ENCODE measurements around the gene SP110.
"Not testable (repeated sequence)": the region's sequence is repeated elsewhere in the genome, so short reads cannot be mapped to it uniquely, and the experiment has no call there.

SP110 gene

DNA sequence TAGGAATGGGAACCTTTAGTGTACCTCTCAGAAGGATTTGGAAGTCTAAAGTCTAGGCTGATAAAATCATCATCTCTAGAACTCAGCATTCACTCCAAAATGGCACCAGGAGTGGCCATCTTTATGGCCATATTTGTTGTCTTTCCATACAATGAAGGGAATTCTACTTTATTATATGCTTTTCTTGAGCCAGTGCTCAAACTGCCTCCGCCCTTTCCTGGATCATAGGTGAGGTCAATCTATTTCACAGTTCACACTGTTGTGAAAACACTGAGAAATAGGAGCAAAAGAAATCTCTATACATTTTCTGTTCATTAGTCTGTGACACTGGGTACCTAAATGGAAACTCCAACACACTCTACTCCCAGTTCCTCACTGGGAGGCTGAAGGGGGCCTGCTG, 55.6 kb downstream of the SP110 start:
- no peak for DNase-seq

DNA sequence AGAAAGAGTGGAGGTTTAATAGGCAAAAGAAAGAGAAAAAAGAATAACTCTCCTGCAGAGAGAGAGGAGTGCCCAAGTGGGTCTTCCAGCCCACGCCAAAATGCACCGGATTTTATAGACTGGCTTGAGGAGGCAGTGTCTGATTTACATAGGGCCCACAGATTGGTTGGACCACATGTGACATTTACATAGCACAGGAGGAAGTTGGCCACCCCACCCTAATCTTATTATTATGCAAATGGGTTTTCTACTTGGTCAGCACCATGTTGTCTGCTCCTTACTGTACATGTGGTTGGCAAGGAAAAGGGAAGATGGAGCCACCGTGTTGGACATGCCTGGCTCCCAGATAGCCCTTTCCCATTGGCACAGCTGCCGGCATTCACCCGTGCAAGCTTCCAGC, 56.8 kb downstream of the SP110 start:
- DNase-seq, result no peak

DNA sequence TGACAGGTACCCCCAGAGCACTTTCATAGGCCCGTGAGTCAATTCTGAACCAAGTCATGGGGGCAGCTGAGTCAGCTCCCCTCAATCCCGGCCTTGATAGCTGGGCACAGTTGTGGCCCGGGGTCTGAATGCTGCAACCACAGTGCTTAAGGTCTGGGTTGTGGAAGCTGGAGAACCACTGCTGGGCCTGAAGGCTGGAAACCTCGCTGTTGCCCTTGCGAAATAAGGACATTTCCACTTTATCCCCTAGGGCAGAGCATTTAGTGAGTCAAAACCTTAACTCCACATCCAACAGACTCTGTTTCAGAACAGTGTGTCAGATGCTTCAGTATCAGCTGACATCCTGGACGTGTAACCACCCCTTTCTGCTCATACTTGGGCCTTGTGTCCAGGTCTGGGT, 58.6 kb downstream of the SP110 start:
- no peak for DNase-seq

DNA sequence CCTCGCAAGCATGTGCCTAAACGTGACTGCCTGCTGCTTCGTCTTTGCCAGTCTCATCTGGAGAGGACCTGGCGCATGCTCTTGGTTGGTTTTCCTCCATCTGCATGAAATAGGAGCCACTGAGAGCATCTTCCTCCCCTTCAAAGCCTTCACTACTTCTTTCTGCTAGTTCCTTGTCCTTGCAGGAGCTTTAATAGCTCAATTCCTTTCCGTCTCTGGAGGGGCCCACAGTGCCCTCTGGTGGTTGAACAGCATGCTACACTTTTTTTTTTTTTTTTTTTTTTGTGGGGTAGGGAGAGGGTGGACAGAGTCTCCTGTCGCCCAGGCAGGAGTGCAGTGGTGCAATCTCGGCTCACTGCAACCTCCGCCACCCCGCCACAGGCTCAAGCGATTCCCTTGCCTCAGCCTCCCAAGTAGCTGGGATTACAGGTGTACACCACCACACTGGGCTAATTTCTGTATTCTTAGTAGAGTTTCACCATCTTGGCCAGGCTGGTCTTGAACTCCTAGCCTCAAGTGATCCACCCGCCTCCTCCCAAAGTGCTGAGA, 59.6 kb downstream of the SP110 start:
- DNase-seq, result no peak

DNA sequence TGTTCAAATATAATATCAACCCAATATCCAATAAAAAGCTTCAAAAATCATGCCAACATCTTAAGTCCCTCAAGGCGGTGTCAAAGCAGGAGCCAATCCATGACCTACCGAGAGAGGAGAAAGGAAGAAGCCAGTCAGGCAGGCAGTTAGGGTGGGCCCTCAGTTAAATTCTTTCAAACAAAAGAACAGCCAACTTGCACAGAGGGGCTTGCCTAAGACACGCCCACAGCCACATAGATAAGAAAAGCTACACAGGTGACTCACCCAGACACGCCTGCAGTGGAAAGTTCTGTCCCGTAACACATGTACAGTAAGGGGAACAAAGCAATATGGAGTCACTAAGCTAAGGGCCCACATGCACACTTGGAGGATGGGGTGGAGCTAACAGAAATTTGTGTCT, 61.3 kb downstream of the SP110 start:
- DNase-seq, result no peak

DNA sequence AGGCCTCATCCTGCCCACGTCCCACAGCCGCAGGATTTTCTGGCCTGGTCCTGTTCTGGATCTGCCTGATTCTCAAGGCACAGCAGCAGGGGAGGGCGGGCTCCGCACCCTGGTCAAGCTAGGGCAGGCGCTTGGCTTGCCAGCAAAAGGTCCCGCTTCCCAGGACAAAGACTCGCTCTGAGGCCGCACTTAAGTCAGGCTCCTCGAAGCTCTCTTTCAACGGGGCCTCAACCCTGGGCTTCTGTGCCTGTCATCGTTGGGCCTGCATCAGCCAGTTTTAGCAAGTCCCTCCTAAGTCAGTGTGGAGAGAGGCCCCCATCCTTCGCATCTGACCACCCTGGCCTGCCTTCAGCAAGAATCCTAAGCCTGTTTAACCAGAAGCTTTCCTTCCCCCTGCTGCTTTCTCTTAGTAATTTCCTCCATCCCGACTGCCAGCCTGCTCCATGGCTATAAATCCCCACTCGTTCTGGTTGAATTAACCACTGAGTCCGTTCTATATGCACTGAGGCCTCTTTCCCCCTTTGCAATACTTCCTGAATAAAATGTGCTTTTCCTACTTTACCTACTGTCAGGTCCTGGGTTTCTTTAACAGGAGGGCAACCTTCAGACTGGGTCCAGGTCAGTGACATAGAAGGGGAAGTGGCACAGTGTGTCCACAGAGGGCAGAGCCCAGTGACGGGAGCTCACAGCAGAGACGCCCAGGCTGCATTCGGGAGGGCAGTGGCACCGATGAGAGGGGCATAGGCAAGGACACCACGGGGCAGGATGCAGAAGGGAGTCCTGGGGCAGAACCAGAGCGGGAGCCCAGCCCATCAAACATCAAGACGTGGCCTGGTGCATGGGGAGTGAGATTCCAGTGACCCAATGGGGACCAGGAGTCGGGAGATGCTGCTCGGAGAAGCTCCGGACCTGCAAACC, 62.7 kb downstream of the SP110 start:
- DNase-seq, result no peak

DNA sequence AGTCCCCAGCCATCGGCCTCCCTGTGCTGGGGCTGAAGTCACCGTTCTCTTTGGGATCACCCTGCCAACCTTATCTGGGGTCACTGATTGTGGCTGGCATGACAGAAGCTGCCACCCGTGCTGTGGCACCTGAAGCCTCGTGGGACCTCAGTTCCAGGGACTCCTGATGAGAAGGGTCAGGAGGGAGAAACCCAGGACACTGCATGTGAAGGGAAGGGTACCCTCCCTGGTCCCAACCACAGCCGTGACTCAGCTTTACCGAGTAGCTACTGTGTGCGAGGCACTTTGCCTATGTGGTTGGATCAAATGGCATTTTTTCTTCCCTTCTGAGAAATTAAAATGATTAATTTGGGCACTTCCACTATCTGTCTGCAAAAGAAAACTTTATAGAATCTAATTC, 64.4 kb downstream of the SP110 start:
- DNase-seq, result no peak

DNA sequence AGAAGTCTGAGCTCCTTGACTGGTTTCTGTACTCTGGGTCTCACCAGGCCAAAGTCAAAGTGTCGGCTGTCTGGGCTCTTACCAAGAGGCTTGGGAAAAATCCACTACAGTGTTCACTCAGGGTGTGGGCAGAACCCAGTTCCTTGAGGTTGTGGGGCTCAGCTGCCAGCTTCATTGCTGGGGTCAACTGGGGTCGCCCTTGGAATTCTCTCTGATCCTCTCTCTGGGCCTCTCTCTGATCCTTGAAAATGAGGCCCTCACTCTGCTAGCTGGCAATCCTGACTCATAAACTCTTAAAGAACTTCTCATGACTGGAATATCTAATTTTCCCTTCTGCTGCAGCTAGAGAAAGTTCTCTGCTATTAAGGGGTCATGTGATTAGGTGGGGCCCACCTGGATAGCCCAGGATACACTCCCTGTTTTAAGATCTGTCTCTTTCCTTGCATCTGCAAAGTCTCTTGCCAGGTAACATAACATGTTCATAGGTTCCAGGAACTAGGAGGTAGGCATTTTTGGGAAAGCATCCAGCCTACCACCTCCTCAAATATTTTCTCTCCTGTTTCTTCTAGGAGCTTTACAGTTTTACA, 66.3 kb downstream of the SP110 start:
- no peak for DNase-seq

DNA sequence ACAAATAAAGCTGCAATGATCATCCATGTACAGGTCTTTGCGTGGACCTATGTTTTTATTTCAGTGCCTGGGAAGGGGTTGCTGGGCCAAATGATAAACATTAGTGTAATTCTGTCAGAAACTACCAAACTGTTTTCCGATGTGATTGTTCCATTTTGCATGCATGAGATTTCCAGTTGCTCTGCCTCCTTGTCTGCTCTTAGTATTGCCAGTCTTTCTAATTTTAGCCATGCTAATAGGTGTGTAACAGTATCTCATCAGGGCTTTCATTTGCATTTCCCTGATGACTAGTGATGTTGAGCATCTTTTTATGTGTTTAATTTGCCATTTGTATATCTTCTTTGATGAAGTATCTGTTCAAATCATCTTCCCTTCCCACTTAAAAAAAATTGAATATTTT, 67.5 kb downstream of the SP110 start:
- no peak for DNase-seq

DNA sequence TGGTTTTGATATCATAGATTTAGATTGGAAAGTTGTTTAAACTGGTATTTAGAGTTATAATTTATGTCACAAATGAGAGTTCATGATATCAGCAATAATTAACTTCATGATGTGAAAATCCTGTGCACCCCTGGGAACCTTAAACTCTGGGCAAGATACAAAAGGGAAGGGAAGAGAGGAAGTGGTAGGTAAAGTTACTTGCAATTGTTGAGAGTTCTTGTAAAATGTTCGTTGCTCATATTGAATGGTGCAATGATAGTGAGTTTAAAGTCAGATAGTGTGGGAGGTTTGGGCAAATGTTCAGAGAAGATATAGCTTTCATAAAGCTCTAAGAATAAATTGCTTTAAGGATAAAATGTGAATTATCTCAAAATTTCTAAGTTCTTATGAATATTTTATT, 75.4 kb downstream of the SP110 start:
- no peak for DNase-seq

DNA sequence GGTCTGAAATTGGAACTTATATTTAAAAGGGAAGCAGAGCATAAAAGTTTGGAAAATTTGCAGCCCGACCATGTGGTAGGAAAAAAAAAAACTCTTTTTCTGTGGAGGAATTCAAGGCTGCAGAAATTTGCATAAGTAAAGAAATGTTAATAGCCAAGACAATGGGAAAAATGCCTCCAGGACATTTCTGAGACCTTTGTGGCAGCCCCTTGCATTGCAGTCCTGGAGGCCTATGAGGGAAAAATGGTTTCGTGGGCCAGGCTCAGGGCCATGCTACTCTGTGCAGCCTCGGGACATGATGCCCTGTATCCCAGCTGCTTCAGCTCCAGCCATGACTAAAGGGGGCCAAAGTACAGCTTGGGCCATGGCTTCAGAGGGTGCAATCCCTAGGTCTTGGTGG, 79.1 kb downstream of the SP110 start:
- DNase-seq, result no peak

DNA sequence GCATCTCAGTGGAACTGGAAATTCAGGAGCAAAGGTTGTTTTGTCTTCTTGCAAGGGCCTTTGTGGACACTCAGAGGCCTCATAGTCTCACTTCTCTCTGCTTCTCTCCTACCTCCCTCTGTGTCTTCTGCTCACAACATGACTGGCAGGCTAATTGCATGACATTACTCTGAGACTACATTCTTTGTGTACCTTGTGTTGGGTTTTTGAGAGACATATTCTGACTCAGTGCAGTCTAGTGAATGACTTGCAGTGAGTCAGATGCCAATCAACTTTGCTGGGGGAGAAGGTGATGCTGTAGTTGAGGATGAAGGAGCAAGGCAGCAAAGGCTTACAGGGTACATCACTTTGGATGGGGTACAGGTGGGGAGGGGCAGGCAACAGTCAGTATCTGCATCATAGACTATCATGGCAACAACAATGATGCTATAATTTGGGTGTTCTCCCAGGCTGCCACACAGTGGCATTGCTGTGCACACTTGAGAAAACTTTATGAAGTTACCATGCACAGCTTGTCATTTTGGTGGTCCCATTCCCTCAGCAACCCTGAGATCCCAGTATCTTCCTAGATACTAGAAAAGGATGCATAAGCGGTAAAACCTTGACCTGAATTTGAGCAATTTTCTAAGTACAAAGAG, 81.8 kb downstream of the SP110 start:
- DNase-seq, result no peak

DNA sequence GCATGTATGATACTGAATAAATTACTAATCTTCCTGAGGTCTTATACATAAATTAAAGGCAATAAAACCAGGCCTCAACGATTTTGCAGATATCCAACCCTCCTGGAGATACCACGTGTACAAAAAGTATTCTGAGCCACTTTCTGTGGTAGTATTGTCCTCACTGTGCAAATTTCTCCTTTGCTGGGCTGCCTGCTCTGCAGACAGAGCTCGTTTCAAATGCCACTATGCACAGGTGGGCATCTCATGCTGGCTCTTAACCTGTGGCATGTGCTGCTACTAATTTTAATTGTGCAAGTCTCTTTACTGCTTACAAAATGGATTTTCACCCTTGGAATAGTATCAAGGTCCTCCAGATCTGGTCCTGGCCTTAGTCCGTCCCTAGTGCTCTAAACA, 84.7 kb downstream of the SP110 start:
- no peak for DNase-seq

DNA sequence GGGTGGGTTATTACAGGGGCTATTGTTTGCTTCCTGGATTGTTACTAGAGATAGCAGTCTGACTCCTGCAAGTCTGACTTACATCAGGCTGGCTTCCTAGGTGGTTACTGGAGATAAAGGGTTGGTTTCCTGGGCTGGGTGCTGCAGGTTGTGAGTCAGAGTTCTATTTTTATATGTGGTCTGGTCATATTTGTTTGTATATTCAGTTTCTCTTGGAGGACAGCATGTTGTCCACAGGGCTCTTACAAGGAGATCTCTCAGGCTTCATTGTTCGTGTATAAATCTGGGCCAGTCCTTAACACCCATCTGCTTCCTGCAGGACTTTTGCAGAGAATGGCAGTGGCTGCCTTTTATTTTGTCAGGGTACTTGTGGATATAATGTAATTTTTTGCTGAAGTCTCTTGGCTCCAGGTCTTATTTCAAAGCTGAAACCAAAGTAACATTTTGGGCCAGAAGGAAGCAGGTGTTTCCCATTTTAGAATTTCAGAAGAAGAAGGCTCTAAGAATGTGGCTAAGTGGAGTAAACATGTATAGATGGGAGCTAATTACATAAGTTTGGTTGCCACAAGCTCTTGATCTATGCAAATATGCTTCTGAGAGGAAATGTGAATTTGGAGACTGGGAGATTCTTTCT, 85.2 kb downstream of the SP110 start:
- DNase-seq, result no peak

DNA sequence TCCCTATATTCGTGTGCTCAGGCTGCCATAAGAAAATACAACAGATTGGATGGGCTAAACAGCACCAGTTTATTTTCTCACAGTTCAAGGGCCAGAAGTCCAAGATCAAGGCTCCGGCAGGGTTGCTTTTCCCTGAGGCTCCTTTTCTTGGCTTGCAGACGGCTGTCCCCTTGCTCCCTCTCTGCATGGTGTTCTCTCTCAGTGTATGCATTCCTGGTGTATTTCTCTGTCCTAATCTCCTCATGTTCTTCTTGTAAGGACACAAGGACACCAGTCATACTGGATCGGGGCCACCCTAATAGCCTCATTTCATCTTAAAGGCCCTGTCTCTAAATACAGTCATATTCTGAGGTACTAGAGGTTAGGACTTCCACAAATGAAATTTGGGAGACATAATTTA, 88.4 kb downstream of the SP110 start:
- no peak for DNase-seq

DNA sequence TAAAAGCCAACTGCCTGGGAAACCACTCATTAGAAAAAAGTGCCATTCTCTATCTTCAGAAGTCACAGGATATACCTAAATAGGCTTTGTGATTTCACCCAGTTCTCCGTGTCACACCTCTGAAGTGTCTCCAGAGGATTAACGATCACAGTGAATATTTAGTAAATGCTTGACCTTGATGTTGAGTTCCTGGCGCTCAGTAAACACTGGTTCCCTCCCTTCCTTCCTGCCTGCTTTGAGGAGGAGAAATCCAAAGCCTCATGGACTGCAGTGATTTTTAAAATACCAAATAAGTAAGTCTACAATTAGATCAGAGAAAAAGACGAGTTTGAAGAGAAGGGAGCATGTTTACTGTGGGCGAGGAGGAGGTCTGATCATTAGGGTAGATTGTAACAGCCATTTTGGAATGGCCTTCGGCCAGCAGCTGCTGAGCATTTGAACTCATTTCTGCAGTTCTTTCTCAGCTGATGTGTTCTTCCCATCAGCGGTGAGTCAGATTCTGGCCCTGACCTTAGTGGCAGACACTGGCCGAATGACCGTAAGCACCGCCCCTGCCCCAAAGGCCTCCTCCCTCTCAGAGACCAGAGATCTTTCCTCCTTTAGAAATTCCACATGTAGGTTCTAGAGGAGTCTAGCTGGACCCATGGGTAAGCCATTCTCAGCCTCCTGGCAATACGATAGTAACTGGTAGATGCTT, 89.0 kb downstream of the SP110 start:
- DNase-seq, result no peak

DNA sequence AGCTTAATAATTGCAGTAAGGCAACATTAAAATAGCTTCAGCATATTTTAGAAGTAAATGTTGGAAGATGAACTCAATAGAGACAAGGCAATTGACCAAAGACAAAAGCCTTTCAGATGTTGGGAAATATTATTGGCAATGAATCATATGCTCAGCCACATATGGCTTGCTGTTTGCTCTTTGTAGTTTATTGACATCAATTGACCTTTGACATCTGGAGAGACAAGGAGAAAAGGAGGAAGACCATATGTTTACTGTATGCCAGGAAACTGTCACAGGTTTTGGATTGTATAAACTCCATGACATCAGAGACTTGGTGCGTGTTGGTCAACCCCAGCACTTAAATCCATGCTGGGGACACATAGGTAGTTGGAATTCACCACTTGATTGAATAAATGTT, 90.4 kb downstream of the SP110 start:
- DNase-seq, result no peak

DNA sequence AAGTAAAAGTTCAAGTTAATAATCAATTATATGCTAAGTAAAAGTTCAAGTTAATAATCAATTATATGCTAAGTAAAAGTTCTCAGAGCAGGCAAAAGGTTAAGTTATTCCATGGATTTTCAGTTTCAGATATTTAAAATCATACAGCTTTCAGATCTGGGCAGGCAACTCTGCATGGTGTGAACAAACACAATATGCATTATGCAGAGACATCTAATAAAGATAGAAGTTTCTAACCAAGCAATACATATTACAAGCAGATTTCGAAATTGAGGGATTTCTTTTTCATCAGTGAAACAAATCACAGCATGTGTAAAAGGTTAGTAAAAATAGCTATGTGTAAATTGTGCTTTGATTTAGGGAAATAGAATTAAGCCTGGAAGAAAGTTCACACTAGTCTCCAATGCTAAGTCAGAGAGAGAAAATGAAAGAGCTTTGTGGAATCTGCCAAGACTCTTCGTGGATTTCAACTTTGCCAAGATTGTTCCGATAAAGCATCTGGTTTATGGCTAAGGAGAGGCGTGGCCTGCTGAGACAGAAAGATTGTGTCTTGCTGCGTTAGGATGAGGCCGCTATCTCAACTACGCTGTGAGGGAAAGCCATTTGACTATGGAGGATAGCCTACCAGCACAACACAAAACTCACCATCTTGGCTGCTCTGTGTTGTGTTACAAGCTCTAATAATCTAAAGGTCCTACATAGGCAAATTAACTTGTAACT, 91.0 kb downstream of the SP110 start:
- DNase-seq, result no peak

DNA sequence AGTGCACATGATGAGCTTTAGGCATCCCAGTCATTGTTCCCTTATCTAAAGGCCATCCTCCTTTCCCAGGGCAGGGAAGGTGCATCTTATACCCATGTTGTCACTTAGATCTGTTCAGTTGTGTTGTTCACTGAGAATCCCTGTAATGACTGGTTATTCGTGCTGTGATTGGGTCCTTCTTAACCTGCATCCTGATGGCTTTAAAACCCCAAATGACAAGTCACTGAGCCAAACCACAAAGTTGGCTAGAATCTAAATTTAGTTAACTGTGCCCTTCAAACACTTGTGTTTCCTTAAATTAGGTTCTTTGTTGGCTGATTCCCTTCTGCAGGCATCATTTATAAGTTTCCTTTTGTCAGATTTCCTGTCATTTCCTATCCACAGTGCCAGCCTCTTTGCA, 92.6 kb downstream of the SP110 start:
- DNase-seq, result no peak

DNA sequence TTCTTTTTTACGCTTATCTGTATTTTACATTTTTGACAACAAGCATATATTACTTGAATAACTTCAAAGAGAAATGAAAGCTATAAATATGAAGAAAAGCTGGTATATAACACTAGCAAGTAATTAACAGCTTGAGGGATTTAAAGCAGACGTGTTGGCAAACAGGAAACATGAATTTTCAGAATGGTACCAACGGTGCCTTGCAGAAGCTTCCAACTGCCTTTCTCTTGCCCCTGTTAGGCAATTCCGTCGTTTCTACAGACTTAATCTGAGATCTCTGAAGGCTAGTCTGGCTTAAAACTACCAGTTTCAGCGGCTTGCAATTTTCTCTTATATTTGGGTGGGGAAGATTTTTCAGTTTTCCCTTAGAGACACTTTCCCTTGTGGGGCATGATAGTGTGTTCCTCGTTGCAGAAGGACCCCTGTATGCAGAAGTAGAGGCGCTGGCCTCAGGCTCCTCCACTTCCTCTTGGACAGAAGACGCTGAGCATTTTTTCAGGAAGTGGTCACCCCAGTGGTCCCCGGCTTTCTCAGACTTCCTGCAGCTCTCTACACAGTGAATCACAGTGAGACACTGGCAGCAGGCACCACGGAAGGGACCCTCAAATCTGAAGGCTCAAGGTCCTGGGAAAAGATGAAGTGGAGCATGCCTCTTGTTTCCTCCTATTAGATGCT, 94.9 kb downstream of the SP110 start:
- no peak for DNase-seq

DNA sequence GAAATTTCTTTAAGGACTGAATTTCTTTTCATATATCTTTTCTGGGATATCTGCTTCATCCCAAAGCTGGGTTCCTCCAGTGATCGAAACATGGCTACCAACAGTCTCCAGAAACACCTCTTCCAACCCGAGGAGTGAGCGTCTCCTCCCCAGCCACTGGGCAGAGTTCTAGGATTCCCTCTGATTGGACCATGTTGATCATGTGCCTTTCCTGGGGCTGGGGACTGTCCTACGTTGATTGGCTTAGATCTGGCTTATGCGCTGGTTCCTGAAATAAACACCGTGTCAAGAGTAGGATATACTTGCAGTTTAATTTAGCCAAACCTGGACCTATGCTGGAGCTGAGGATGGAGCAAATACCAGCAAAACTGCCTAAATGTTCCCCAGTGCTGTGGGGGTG, 95.5 kb downstream of the SP110 start:
- no peak for DNase-seq

DNA sequence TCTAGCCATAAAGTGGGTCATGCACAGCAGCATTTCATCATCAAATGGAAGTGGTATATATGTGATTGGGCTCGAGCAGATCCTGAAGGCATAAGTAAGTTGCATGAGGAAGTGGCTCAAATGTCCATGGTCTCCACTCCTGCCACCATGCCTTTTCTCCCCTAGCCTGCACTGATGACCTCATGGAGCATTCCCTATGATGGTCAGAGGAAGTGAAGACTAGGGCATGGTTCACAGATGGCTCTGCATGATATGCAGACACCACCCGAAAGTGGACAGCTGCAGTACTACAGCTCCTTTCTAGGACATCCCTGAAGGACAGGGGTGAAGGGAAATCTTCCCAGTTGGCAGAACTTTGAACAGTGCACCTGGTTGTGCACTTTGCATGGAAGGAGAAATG, 99.4 kb downstream of the SP110 start:
- not testable (repeated sequence) for DNase-seq

All from NCI-H526 treated with DMSO at 0.1 percent for 48 hours (cell line).